ENCODE results near the gene SLC24A1.

Gene SLC24A1

GRCh38 chr15:65655026-65655425, 33.3 kb downstream of the SLC24A1 start:
- H3K36me3 ChIP-seq (ENCODE audit: insufficient read depth, low read length), result peaks cover 26% of the 10 kb centered on the region
- no peaks in the 10 kb centered on the region for H3K4me1 ChIP-seq (ENCODE audit: insufficient read depth, low read length)
- no peak overlapping the region for H3K9ac ChIP-seq (ENCODE audit: low read length)
- H3K27ac ChIP-seq (ENCODE audit: low read depth, low read length), result no peak overlapping the region
- H3K27me3 ChIP-seq (ENCODE audit: control insufficient read depth in 1 of 2, insufficient read depth in 2 of 2, low read length in 2 of 2), result no peaks in the 10 kb centered on the region
- no peak overlapping the region for H3K4me3 ChIP-seq (ENCODE audit: low read depth in 1 of 2, low read length in 2 of 2)
- H3K9me3 ChIP-seq (ENCODE audit: low read length), result no peaks in the 10 kb centered on the region

GRCh38 chr15:65655457-65655856, 33.7 kb downstream of the SLC24A1 start:
- Histone ChIP-seq H3K4me1 (ENCODE audit: insufficient read depth, low read length) (no peaks in the 10 kb centered on the region), H3K4me3 (ENCODE audit: low read depth in 1 of 2, low read length in 2 of 2) (no peak overlapping the region), H3K27me3 (ENCODE audit: control insufficient read depth in 1 of 2, insufficient read depth in 2 of 2, low read length in 2 of 2) (no peaks in the 10 kb centered on the region), H3K36me3 (ENCODE audit: insufficient read depth, low read length) (peaks cover 29% of the 10 kb centered on the region), H3K9me3 (ENCODE audit: low read length) (no peaks in the 10 kb centered on the region), H3K27ac (ENCODE audit: low read depth, low read length) (no peak overlapping the region), H3K9ac (ENCODE audit: low read length) (no peak overlapping the region)

GRCh38 chr15:65659502-65660052, 37.8 kb downstream of the SLC24A1 start:
- Histone ChIP-seq H3K27ac (ENCODE audit: low read depth, low read length) (no peak overlapping the region), H3K9ac (ENCODE audit: low read length) (no peak overlapping the region), H3K9me3 (ENCODE audit: low read length) (no peaks in the 10 kb centered on the region), H3K36me3 (ENCODE audit: insufficient read depth, low read length) (peaks cover 33% of the 10 kb centered on the region), H3K4me3 (ENCODE audit: low read depth in 1 of 2, low read length in 2 of 2) (no peak overlapping the region), H3K27me3 (ENCODE audit: control insufficient read depth in 1 of 2, insufficient read depth in 2 of 2, low read length in 2 of 2) (no peaks in the 10 kb centered on the region), H3K4me1 (ENCODE audit: insufficient read depth, low read length) (no peaks in the 10 kb centered on the region)

GRCh38 chr15:65660927-65661326, 39.2 kb downstream of the SLC24A1 start:
- Histone ChIP-seq H3K27ac (ENCODE audit: low read depth, low read length) (no peak overlapping the region), H3K4me3 (ENCODE audit: low read depth in 1 of 2, low read length in 2 of 2) (no peak overlapping the region), H3K4me1 (ENCODE audit: insufficient read depth, low read length) (no peaks in the 10 kb centered on the region), H3K27me3 (ENCODE audit: control insufficient read depth in 1 of 2, insufficient read depth in 2 of 2, low read length in 2 of 2) (no peaks in the 10 kb centered on the region), H3K9ac (ENCODE audit: low read length) (no peak overlapping the region), H3K36me3 (ENCODE audit: insufficient read depth, low read length) (peaks cover 36% of the 10 kb centered on the region), H3K9me3 (ENCODE audit: low read length) (no peaks in the 10 kb centered on the region)

GRCh38 chr15:65663521-65663920, 41.8 kb downstream of the SLC24A1 start:
- Histone ChIP-seq H3K4me3 (ENCODE audit: low read depth in 1 of 2, low read length in 2 of 2) (no peak overlapping the region), H3K27ac (ENCODE audit: low read depth, low read length) (no peak overlapping the region), H3K27me3 (ENCODE audit: control insufficient read depth in 1 of 2, insufficient read depth in 2 of 2, low read length in 2 of 2) (no peaks in the 10 kb centered on the region), H3K9me3 (ENCODE audit: low read length) (no peaks in the 10 kb centered on the region), H3K36me3 (ENCODE audit: insufficient read depth, low read length) (peaks cover 35% of the 10 kb centered on the region), H3K4me1 (ENCODE audit: insufficient read depth, low read length) (no peaks in the 10 kb centered on the region), H3K9ac (ENCODE audit: low read length) (no peak overlapping the region)

- Histone ChIP-seq H3K4me3 (ENCODE audit: low read depth in 1 of 2, low read length in 2 of 2) (no peak overlapping the region), H3K9ac (ENCODE audit: low read length) (no peak overlapping the region), H3K36me3 (ENCODE audit: insufficient read depth, low read length) (peaks cover 41% of the 10 kb centered on the region), H3K4me1 (ENCODE audit: insufficient read depth, low read length) (no peaks in the 10 kb centered on the region), H3K27me3 (ENCODE audit: control insufficient read depth in 1 of 2, insufficient read depth in 2 of 2, low read length in 2 of 2) (no peaks in the 10 kb centered on the region), H3K9me3 (ENCODE audit: low read length) (no peaks in the 10 kb centered on the region), H3K27ac (ENCODE audit: low read depth, low read length) (no peak overlapping the region)
Observed at GRCh38 chr15:65666257-65666656, 44.5 kb downstream of the SLC24A1 start.

GRCh38 chr15:65675551-65675950, 53.8 kb downstream of the SLC24A1 start:
- Histone ChIP-seq H3K27ac (ENCODE audit: low read depth, low read length) (no peak overlapping the region), H3K9ac (ENCODE audit: low read length) (no peak overlapping the region), H3K9me3 (ENCODE audit: low read length) (no peaks in the 10 kb centered on the region), H3K4me3 (ENCODE audit: low read depth in 1 of 2, low read length in 2 of 2) (no peak overlapping the region), H3K4me1 (ENCODE audit: insufficient read depth, low read length) (no peaks in the 10 kb centered on the region), H3K36me3 (ENCODE audit: insufficient read depth, low read length) (peaks cover 16% of the 10 kb centered on the region), H3K27me3 (ENCODE audit: control insufficient read depth in 1 of 2, insufficient read depth in 2 of 2, low read length in 2 of 2) (no peaks in the 10 kb centered on the region)

GRCh38 chr15:65676123-65676522, 54.4 kb downstream of the SLC24A1 start:
- Histone ChIP-seq H3K9ac (ENCODE audit: low read length) (no peak overlapping the region), H3K4me3 (ENCODE audit: low read depth in 1 of 2, low read length in 2 of 2) (no peak overlapping the region), H3K9me3 (ENCODE audit: low read length) (no peaks in the 10 kb centered on the region), H3K4me1 (ENCODE audit: insufficient read depth, low read length) (no peaks in the 10 kb centered on the region), H3K27ac (ENCODE audit: low read depth, low read length) (no peak overlapping the region), H3K36me3 (ENCODE audit: insufficient read depth, low read length) (peaks cover 10% of the 10 kb centered on the region), H3K27me3 (ENCODE audit: control insufficient read depth in 1 of 2, insufficient read depth in 2 of 2, low read length in 2 of 2) (no peaks in the 10 kb centered on the region)

- Histone ChIP-seq H3K36me3 (ENCODE audit: insufficient read depth, low read length) (no peaks in the 10 kb centered on the region), H3K4me1 (ENCODE audit: insufficient read depth, low read length) (no peaks in the 10 kb centered on the region), H3K4me3 (ENCODE audit: low read depth in 1 of 2, low read length in 2 of 2) (no peak overlapping the region), H3K27me3 (ENCODE audit: control insufficient read depth in 1 of 2, insufficient read depth in 2 of 2, low read length in 2 of 2) (no peaks in the 10 kb centered on the region), H3K9me3 (ENCODE audit: low read length) (no peaks in the 10 kb centered on the region), H3K27ac (ENCODE audit: low read depth, low read length) (no peak overlapping the region), H3K9ac (ENCODE audit: low read length) (no peak overlapping the region)
Observed at GRCh38 chr15:65680544-65680943, 58.8 kb downstream of the SLC24A1 start.

- H3K9ac ChIP-seq (ENCODE audit: low read length), result no peak overlapping the region
- H3K9me3 ChIP-seq (ENCODE audit: low read length), result no peaks in the 10 kb centered on the region
- no peak overlapping the region for H3K27ac ChIP-seq (ENCODE audit: low read depth, low read length)
- H3K27me3 ChIP-seq (ENCODE audit: control insufficient read depth in 1 of 2, insufficient read depth in 2 of 2, low read length in 2 of 2), result no peaks in the 10 kb centered on the region
- H3K36me3 ChIP-seq (ENCODE audit: insufficient read depth, low read length), result no peaks in the 10 kb centered on the region
- no peak overlapping the region for H3K4me3 ChIP-seq (ENCODE audit: low read depth in 1 of 2, low read length in 2 of 2)
- no peaks in the 10 kb centered on the region for H3K4me1 ChIP-seq (ENCODE audit: insufficient read depth, low read length)
Observed at GRCh38 chr15:65682404-65682911, 60.7 kb downstream of the SLC24A1 start.

- Histone ChIP-seq H3K9me3 (ENCODE audit: low read length) (no peaks in the 10 kb centered on the region), H3K9ac (ENCODE audit: low read length) (no peak overlapping the region), H3K4me1 (ENCODE audit: insufficient read depth, low read length) (no peaks in the 10 kb centered on the region), H3K27ac (ENCODE audit: low read depth, low read length) (no peak overlapping the region), H3K36me3 (ENCODE audit: insufficient read depth, low read length) (peaks cover 22% of the 10 kb centered on the region), H3K4me3 (ENCODE audit: low read depth in 1 of 2, low read length in 2 of 2) (no peak overlapping the region), H3K27me3 (ENCODE audit: control insufficient read depth in 1 of 2, insufficient read depth in 2 of 2, low read length in 2 of 2) (no peaks in the 10 kb centered on the region)
Observed at GRCh38 chr15:65688462-65688861, 66.7 kb downstream of the SLC24A1 start.

GRCh38 chr15:65690173-65690572, 68.4 kb downstream of the SLC24A1 start:
- Histone ChIP-seq H3K27ac (ENCODE audit: low read depth, low read length) (no peak overlapping the region), H3K36me3 (ENCODE audit: insufficient read depth, low read length) (peaks cover 22% of the 10 kb centered on the region), H3K4me1 (ENCODE audit: insufficient read depth, low read length) (no peaks in the 10 kb centered on the region), H3K9me3 (ENCODE audit: low read length) (no peaks in the 10 kb centered on the region), H3K27me3 (ENCODE audit: control insufficient read depth in 1 of 2, insufficient read depth in 2 of 2, low read length in 2 of 2) (no peaks in the 10 kb centered on the region), H3K9ac (ENCODE audit: low read length) (no peak overlapping the region), H3K4me3 (ENCODE audit: low read depth in 1 of 2, low read length in 2 of 2) (no peak overlapping the region)

Measured in muscle layer of colon (tissue), 2 donors.